Measurements from ENCODE around the gene SLC16A11.

DNA sequence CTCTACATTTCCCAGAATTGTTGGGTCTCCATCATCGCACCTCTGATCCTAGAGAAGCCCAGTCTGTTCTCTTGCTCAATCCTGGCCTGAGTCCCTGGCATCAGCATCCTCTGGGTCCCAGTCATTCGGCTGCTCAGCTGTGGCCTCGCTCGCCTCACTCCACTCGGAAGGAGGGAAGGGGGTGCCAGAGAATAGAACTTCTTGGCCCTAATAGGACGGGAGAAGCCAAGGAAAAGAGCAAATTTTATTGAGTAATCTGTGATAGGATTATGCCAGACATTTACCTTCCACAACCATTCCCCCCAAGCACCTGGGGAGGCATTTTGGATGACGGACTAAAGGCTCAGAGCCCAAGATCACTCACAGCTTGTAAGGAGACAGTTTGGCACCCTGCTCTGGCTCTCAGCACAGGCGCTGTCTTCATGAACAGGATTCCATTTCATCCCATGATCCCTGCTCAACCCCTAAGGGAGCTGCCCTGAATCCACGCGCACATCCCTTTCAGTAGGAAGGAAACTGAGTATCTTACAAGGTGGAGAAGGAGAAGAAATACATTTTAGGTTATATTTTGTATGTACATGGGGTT is 36.7 kb upstream of the SLC16A11 start:
- no peak for TF ChIP-seq ESRRA (CRISPR knock-in tag; IDR thresholded peaks at IDR 0.05; ENCODE audit: borderline replicate concordance)
- no peak for TF ChIP-seq ZNF232 (CRISPR knock-in tag; IDR thresholded peaks at IDR 0.05)
- TF ChIP-seq, protein P1, sequence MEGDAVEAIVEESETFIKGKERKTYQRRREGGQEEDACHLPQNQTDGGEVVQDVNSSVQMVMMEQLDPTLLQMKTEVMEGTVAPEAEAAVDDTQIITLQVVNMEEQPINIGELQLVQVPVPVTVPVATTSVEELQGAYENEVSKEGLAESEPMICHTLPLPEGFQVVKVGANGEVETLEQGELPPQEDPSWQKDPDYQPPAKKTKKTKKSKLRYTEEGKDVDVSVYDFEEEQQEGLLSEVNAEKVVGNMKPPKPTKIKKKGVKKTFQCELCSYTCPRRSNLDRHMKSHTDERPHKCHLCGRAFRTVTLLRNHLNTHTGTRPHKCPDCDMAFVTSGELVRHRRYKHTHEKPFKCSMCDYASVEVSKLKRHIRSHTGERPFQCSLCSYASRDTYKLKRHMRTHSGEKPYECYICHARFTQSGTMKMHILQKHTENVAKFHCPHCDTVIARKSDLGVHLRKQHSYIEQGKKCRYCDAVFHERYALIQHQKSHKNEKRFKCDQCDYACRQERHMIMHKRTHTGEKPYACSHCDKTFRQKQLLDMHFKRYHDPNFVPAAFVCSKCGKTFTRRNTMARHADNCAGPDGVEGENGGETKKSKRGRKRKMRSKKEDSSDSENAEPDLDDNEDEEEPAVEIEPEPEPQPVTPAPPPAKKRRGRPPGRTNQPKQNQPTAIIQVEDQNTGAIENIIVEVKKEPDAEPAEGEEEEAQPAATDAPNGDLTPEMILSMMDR (IDR thresholded peaks at IDR 0.05), result no peak
- no peak for TF ChIP-seq ETV6 (CRISPR knock-in tag; IDR thresholded peaks at IDR 0.05)
- no peak for TF ChIP-seq SMAD3 (CRISPR knock-in tag; IDR thresholded peaks at IDR 0.05; ENCODE audit: borderline replicate concordance)
- TF ChIP-seq, protein P2, sequence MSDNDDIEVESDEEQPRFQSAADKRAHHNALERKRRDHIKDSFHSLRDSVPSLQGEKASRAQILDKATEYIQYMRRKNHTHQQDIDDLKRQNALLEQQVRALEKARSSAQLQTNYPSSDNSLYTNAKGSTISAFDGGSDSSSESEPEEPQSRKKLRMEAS (CRISPR knock-in tag; IDR thresholded peaks at IDR 0.05), result no peak
- TF ChIP-seq NFE2L1 (CRISPR knock-in tag; IDR thresholded peaks at IDR 0.05), result no peak
- no peak for TF ChIP-seq TP53 (CRISPR knock-in tag; IDR thresholded peaks at IDR 0.05)
